ENCODE measurements around the gene B4GALNT1.

Gene B4GALNT1

DNA sequence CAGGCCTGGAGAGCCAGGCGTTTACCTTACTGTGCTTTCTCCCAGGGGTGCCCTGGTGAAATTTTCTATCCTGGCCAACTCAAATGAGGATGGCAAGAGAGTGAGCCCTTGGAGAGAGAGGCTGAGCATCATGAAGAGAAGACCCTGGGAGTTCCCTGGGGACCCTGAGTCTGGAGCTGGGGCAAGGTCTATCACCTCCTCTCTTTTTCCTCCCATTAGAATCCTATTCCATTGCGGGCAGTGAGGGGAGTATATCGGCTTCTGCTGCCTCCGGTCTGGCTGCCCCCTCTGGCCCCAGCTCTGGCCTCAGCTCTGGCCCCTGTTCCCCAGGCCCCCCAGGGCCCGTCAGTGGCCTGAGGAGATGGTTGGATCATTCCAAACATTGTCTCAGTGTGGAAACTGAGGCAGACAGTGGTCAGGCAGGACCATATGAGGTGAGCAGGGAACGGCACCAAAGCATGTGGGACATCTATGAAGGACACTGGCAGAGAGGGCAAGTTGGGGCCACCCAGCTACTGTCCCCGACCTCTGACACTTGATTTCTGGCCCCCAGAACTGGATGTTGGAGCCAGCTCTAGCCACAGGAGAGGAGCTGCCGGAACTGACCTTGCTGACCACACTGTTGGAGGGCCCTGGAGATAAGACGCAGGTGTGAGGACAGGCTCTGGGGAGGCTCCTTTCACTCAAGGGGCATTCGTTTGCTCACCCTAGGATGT, 20.1 kb downstream of the B4GALNT1 start:
- Histone ChIP-seq H2BK5ac (ENCODE audit: low read length) (no peak overlapping the region), H3K27me3 (ENCODE audit: control insufficient read depth in 3 of 3, insufficient read depth in 3 of 3, low read depth in 1 of 3, low read length in 3 of 3) (peaks cover 0 to 8% (median 0%) of the 10 kb centered on the region in 3 experiments), H2BK12ac (ENCODE audit: low read length) (no peak overlapping the region), H3K4me3 (ENCODE audit: low read length in 2 of 2) (no peak overlapping the region), H3K9ac (ENCODE audit: low read depth, low read length, poor library complexity) (no peak overlapping the region), H4K91ac (ENCODE audit: low read depth, low read length, poor library complexity) (no peak overlapping the region), H3K23ac (ENCODE audit: low read depth, low read length, poor library complexity) (no peak overlapping the region), H2AK5ac (ENCODE audit: low read depth, low read length) (no peak overlapping the region), H3K18ac (ENCODE audit: low read length) (no peak overlapping the region), H3K79me1 (ENCODE audit: low read depth, low read length) (no peaks in the 10 kb centered on the region), H3K4ac (ENCODE audit: low read length) (no peak overlapping the region), H4K8ac (ENCODE audit: low read depth, low read length) (no peak overlapping the region), H3K4me2 (ENCODE audit: insufficient read depth, low read length, poor library complexity, severe bottlenecking) (no peak overlapping the region), H3K27ac (replicated peaks; ENCODE audit: low read length) (no peak overlapping the region), H3K9me3 (replicated peaks in 1 of 2; ENCODE audit: control insufficient read depth in 2 of 2, insufficient read depth in 1 of 2, low read depth in 1 of 2, low read length in 2 of 2) (no peaks in the 10 kb centered on the region), H2BK120ac (ENCODE audit: low read depth, low read length) (no peak overlapping the region), H2BK15ac (ENCODE audit: low read length) (no peak overlapping the region), H3K4me1 (ENCODE audit: control insufficient read depth in 2 of 2, insufficient read depth in 1 of 2, low read depth in 1 of 2, low read length in 2 of 2) (peaks cover 6 to 9% of the 10 kb centered on the region in 2 donors), H2AFZ (ENCODE audit: low read length) (no peak overlapping the region), H3K36me3 (replicated peaks in 1 of 2; ENCODE audit: control insufficient read depth in 2 of 2, insufficient read depth in 2 of 2, low read length in 2 of 2) (peaks cover 24 to 64% of the 10 kb centered on the region in 2 donors), H3K14ac (ENCODE audit: low read length) (no peak overlapping the region)
- DNase-seq (ENCODE audit: low spot score): no peak
- no CpG with 5 or more reads among the region's 10 CpGs for WGBS, 2 donors (ENCODE audit: extremely low coverage in 2 of 2, insufficient read length in 2 of 2, insufficient replicate concordance in 1 of 2)

DNA sequence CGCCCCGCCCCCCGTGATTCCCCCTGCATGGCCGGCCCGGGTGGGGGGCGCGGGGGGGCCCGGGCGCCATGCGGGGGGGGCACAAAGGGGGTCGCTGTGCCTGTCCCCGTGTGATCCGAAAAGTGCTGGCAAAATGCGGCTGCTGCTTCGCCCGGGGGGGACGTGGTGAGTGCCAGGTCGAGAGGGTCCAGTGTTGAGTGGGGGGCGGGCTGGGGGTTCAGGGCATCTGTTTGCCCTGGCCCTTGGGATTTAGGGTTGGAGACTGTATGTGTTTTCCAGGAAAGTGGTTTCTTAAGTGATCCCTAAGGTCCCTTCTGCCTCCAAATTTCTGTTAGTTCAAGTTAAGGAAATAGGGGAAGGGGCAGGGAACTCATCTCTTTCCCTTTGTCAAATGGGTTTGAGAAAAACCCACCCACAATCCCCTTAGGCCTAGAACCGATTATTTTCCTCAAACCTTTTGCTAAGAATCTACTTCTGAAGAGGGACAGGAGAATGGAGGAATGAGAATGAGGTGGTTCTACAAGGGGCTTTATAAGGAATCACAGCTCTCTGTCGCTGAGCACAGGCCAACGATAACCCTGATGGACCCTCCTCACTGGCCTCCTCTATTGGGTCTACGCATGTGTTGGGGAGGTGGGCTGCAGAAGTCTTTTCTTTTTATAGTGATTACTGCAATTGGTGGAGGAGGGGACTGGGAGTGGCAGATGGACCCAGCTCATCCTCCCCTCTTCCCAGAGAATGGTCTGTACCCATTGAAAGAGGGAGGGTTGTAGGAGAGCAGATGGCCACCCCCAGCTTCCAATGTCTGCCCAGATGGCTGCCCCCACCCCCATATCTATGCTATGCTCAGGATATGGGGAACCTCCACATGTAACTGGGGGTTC, 20.9 kb downstream of the B4GALNT1 start:
- Histone ChIP-seq H2BK5ac (ENCODE audit: low read length) (peak overlapping the region; percentile 84), H3K79me1 (ENCODE audit: low read depth, low read length) (no peaks in the 10 kb centered on the region), H3K4ac (ENCODE audit: low read length) (no peak overlapping the region), H3K4me2 (ENCODE audit: insufficient read depth, low read length, poor library complexity, severe bottlenecking) (peak overlapping the region; percentile 81), H3K27me3 (ENCODE audit: control insufficient read depth in 3 of 3, insufficient read depth in 3 of 3, low read depth in 1 of 3, low read length in 3 of 3) (peaks cover 0 to 6% (median 0%) of the 10 kb centered on the region in 3 experiments), H3K27ac (replicated peaks; ENCODE audit: low read length) (no peak overlapping the region), H2BK120ac (ENCODE audit: low read depth, low read length) (no peak overlapping the region), H2AK5ac (ENCODE audit: low read depth, low read length) (peak overlapping the region; percentile 66), H3K36me3 (replicated peaks in 1 of 2; ENCODE audit: control insufficient read depth in 2 of 2, insufficient read depth in 2 of 2, low read length in 2 of 2) (peaks cover 28 to 63% of the 10 kb centered on the region in 2 donors), H3K9me3 (replicated peaks in 1 of 2; ENCODE audit: control insufficient read depth in 2 of 2, insufficient read depth in 1 of 2, low read depth in 1 of 2, low read length in 2 of 2) (no peaks in the 10 kb centered on the region), H3K14ac (ENCODE audit: low read length) (no peak overlapping the region), H3K4me1 (ENCODE audit: control insufficient read depth in 2 of 2, insufficient read depth in 1 of 2, low read depth in 1 of 2, low read length in 2 of 2) (peaks cover 6 to 9% of the 10 kb centered on the region in 2 donors), H4K8ac (ENCODE audit: low read depth, low read length) (no peak overlapping the region), H3K18ac (ENCODE audit: low read length) (peak overlapping the region; percentile 84), H3K23ac (ENCODE audit: low read depth, low read length, poor library complexity) (no peak overlapping the region), H3K4me3 (ENCODE audit: low read length in 2 of 2) (peak overlapping the region; percentile 61 to 69), H2BK15ac (ENCODE audit: low read length) (no peak overlapping the region), H2AFZ (ENCODE audit: low read length) (peak overlapping the region; percentile 97), H4K91ac (ENCODE audit: low read depth, low read length, poor library complexity) (no peak overlapping the region), H3K9ac (ENCODE audit: low read depth, low read length, poor library complexity) (peak overlapping the region; percentile 67), H2BK12ac (ENCODE audit: low read length) (no peak overlapping the region)
- DNase-seq (ENCODE audit: low spot score): no peak
- WGBS, 2 donors (ENCODE audit: extremely low coverage in 2 of 2, insufficient read length in 2 of 2, insufficient replicate concordance in 1 of 2): no CpG with 5 or more reads among the region's 23 CpGs

DNA sequence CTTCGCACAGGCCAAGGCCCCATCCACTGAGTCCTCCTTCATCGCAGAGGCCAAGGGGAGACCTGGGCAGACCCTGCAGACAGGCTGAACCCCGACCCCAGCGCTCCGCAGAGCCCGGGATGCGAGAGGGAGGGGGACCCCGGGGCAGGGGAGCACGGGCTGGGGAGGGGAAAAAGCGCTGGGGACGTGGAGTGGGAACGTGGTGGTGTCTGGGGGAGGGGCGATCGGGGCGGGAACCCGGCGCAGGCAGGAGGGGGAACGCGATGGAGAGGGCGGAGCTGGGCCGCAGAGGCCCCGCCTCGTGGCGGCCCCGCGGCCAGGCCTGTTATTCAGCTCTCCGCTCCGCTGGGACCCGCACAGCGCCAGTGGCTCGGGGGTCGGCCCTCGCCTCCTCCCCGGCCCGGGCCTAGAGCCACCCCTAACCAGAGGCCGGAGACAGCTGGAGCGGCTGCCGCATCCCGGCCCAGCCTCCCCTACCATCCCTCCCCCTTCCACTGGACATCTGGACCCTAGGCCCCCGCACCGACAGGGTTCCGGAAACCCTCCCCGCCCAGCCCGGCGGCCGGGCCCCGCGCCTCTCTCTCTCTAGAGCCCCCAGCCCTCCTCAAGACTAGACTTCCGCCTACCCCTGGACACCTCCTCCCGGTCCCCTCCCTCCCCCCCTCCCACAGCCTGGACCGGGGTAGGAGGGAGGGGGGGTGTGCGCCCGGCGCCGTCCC, 21.7 kb downstream of the B4GALNT1 start, which contains the start of gene ARHGEF25:
Gene ARHGEF25, plus strand, starts transcription at position 328 of the 719 bp plus-strand sequence. CDS start 460 bp downstream, outside the sequence.
- Histone ChIP-seq H3K27me3 (ENCODE audit: control insufficient read depth in 3 of 3, insufficient read depth in 3 of 3, low read depth in 1 of 3, low read length in 3 of 3) (peaks cover 0 to 5% (median 0%) of the 10 kb centered on the region in 3 experiments), H3K27ac (replicated peaks; ENCODE audit: low read length) (peak within 1 kb of the TSS; percentile 71)
- no CpG with 5 or more reads among the region's 55 CpGs for WGBS, 2 donors (ENCODE audit: extremely low coverage in 2 of 2, insufficient read length in 2 of 2, insufficient replicate concordance in 1 of 2)

More for the DNA sequence above, 21.7 kb downstream of the B4GALNT1 start, which contains the start of gene ARHGEF25:
- Histone ChIP-seq H3K9me3 (replicated peaks in 1 of 2; ENCODE audit: control insufficient read depth in 2 of 2, insufficient read depth in 1 of 2, low read depth in 1 of 2, low read length in 2 of 2) (no peaks in the 10 kb centered on the region), H3K4me1 (ENCODE audit: control insufficient read depth in 2 of 2, insufficient read depth in 1 of 2, low read depth in 1 of 2, low read length in 2 of 2) (peaks cover 6 to 9% of the 10 kb centered on the region in 2 donors), H3K14ac (ENCODE audit: low read length) (no peak within 1 kb of the TSS), H3K18ac (ENCODE audit: low read length) (peak within 1 kb of the TSS; percentile 94), H3K23ac (ENCODE audit: low read depth, low read length, poor library complexity) (peak within 1 kb of the TSS; percentile 92), H2BK15ac (ENCODE audit: low read length) (peak within 1 kb of the TSS; percentile 14), H3K4me2 (ENCODE audit: insufficient read depth, low read length, poor library complexity, severe bottlenecking) (peak within 1 kb of the TSS; percentile 81), H3K4me3 (ENCODE audit: low read length in 2 of 2) (peak within 1 kb of the TSS; percentile 61 to 84), H3K9ac (ENCODE audit: low read depth, low read length, poor library complexity) (peak within 1 kb of the TSS; percentile 75), H3K36me3 (replicated peaks in 1 of 2; ENCODE audit: control insufficient read depth in 2 of 2, insufficient read depth in 2 of 2, low read length in 2 of 2) (peaks cover 28 to 58% of the 10 kb centered on the region in 2 donors), H2BK5ac (ENCODE audit: low read length) (peak within 1 kb of the TSS; percentile 84), H4K8ac (ENCODE audit: low read depth, low read length) (no peak within 1 kb of the TSS), H3K79me1 (ENCODE audit: low read depth, low read length) (no peaks in the 10 kb centered on the region), H2AFZ (ENCODE audit: low read length) (peak within 1 kb of the TSS; percentile 97), H4K91ac (ENCODE audit: low read depth, low read length, poor library complexity) (no peak within 1 kb of the TSS), H3K4ac (ENCODE audit: low read length) (no peak within 1 kb of the TSS), H2BK12ac (ENCODE audit: low read length) (no peak within 1 kb of the TSS), H2AK5ac (ENCODE audit: low read depth, low read length) (peak within 1 kb of the TSS; percentile 66), H2BK120ac (ENCODE audit: low read depth, low read length) (no peak within 1 kb of the TSS)
- DNase-seq (ENCODE audit: low spot score): peak; percentile 70

Measured in neuronal stem cell (in vitro differentiated cells).